K562 (cell line): ENCODE data around the gene MMP23B. TPM values are rescaled to one million over a fixed set of nuclear protein-coding genes. Genes with fewer than 3 reads are reported as not detected.
"Not testable (repeated sequence)": the region's sequence is repeated elsewhere in the genome, so short reads cannot be mapped to it uniquely, and the experiment has no call there.

Source experiments
- ATAC-seq: fragments of 200-7000 bp; cut with Tn5 transposase; 3 replicates; pipeline ENCODE4 v1.9.1; 2020; ENCODE audit warnings: moderate library complexity
- BruUV-seq: library from RNA; stranded (reverse); fragments of 400-500 nt; replicated peaks from 2 replicates; lab custom pipeline; 2021; lab: Mats Ljungman, UMichigan
- CTCF ChIA-PET: fragments of 300-600 bp; formaldehyde crosslinking; extraction: SDS; loops from one replicate; lab custom pipeline; 2021; ENCODE audit warnings: low intra/inter-chr PET ratio; lab: Yijun Ruan, JAX
- POLR2A ChIA-PET: fragments of 300-600, 350-650 bp; sonication (Branson Sonifier 250); formaldehyde crosslinking; extraction: SDS; loops from one replicate; lab custom pipeline; 2021; ENCODE audit warnings: antibody characterized with exemption, inconsistent platforms; lab: Yijun Ruan, JAX
- DNase-seq, 4 experiments: peaks; one replicate each; pipeline versions ENCODE4 v3.0.0 to v3.0.0-alpha.2; 2011 to 2018; ENCODE audit warnings: low spot score in 3 of 4, mixed read lengths in 3 of 4; ENCODE audit errors: extremely low read depth in 1 of 4
- FAIRE-seq: peaks from 2 replicates; lab custom pipeline; 2011; peaks lifted over from hg19 to GRCh38; lab: Jason Lieb, UNC
- H2AFZ ChIP-seq: 2 replicates; pipeline ENCODE4 v1.6.0; 2011; ENCODE audit warnings: low read depth, low read length, control low read depth, inconsistent platforms
- H3K27ac ChIP-seq: fragments of 200-600 bp; 3 replicates; pipeline ENCODE4 v1.8.0; 2011; ENCODE audit warnings: low read depth, mild to moderate bottlenecking, control low read depth, inconsistent platforms, low read length, moderate library complexity, mixed read lengths; ENCODE audit errors: extremely low read depth
- H3K27me3 ChIP-seq, 2 experiments: fragments of 300-600 bp in 1 of 2; 2 replicates in 1 of 2; 3 replicates in 1 of 2; pipeline versions ENCODE4 v1.6.0 to v1.8.0; 2011; ENCODE audit warnings: inconsistent platforms in 2 of 2, low read length in 2 of 2, mild to moderate bottlenecking in 1 of 2, mixed read lengths in 1 of 2, moderate library complexity in 1 of 2; ENCODE audit not compliant: control insufficient read depth in 2 of 2, insufficient read depth in 2 of 2
- H3K36me3 ChIP-seq: fragments of 300-600 bp; 3 replicates; pipeline ENCODE4 v1.8.0; 2011; ENCODE audit warnings: mild to moderate bottlenecking, low read length, inconsistent platforms; ENCODE audit not compliant: control insufficient read depth, insufficient read depth
- H3K4me1 ChIP-seq, 2 experiments: fragments of 200-600 bp in 1 of 2; replicated peaks in 1 of 2; 2 replicates in 1 of 2; 3 replicates in 1 of 2; pipeline versions ENCODE4 v1.5.1 to v1.8.0; 2011; ENCODE audit warnings: inconsistent platforms in 2 of 2, low read length in 2 of 2, mild to moderate bottlenecking in 1 of 2, mixed read lengths in 1 of 2, moderate library complexity in 1 of 2; ENCODE audit not compliant: control insufficient read depth in 2 of 2, insufficient read depth in 2 of 2
- H3K4me2 ChIP-seq: 2 replicates; pipeline ENCODE4 v1.6.1; 2011; ENCODE audit warnings: low read length, control low read depth, inconsistent platforms, mixed read lengths; ENCODE audit not compliant: insufficient read depth
- H3K4me3 ChIP-seq: fragments of 200-600 bp; sonication (generic), shearing (Covaris generic); 2 replicates; pipeline ENCODE4 v1.5.1; 2016; ENCODE audit warnings: control low read depth, inconsistent platforms
- H3K79me2 ChIP-seq: fragments of 200-600 bp; 3 replicates; pipeline ENCODE4 v1.8.0; 2011; ENCODE audit warnings: low read length, inconsistent platforms; ENCODE audit not compliant: control insufficient read depth, insufficient read depth
- H3K9ac ChIP-seq, 2 experiments: 2 replicates each; pipeline versions ENCODE4 v1.6.0 to v1.6.1; 2011; ENCODE audit warnings: low read depth in 2 of 2, low read length in 2 of 2, control low read depth in 1 of 2, inconsistent platforms in 1 of 2, mild to moderate bottlenecking in 1 of 2, mixed read lengths in 1 of 2; ENCODE audit not compliant: insufficient read depth in 1 of 2
- H3K9me1 ChIP-seq: one replicate; pipeline ENCODE4 v1.6.0; 2011; ENCODE audit warnings: inconsistent platforms, mild to moderate bottlenecking, low read length, moderate library complexity; ENCODE audit not compliant: control insufficient read depth, insufficient read depth
- H3K9me3 ChIP-seq: replicated peaks from 2 replicates; pipeline ENCODE4 v1.5.1; 2011; ENCODE audit warnings: low read depth, low read length, inconsistent platforms; ENCODE audit not compliant: control insufficient read depth, insufficient read depth
- H4K20me1 ChIP-seq: replicated peaks from 2 replicates; pipeline ENCODE4 v1.6.1; 2011; ENCODE audit warnings: low read length, inconsistent platforms, mixed read lengths; ENCODE audit not compliant: control insufficient read depth, insufficient read depth
- DPF2 ChIP-seq: fragments of 450-650 bp; IDR thresholded peaks from 2 replicates; pipeline ENCODE4 v1.6.1; 2016
- E2F5 ChIP-seq: sonication (generic); formaldehyde crosslinking; IDR thresholded peaks from 2 replicates; pipeline ENCODE4 v1.8.0; 2022; ENCODE audit warnings: mild to moderate bottlenecking, missing genetic modification reagents
- GMEB1 ChIP-seq: fragments of 250-450 bp; sonication (Bioruptor Pico); IDR thresholded peaks from 2 replicates; pipeline ENCODE4 v1.4.0; 2020; ENCODE audit warnings: mild to moderate bottlenecking
- MTA1 ChIP-seq: fragments of 450-650 bp; IDR thresholded peaks from 2 replicates; pipeline ENCODE4 v1.6.1; 2017; ENCODE audit warnings: borderline replicate concordance
- MYBL2 ChIP-seq, 2 experiments: fragments of 450-650 bp in 1 of 2; sonication (generic) in 1 of 2; formaldehyde crosslinking in 1 of 2; IDR thresholded peaks; 2 replicates each; pipeline versions ENCODE4 v1.6.1 to v1.8.1; 2017 to 2022; ENCODE audit warnings: borderline replicate concordance in 1 of 2, inconsistent platforms in 1 of 2, low read depth in 1 of 2, mild to moderate bottlenecking in 1 of 2, missing genetic modification reagents in 1 of 2, moderate library complexity in 1 of 2
- POU5F1 ChIP-seq: fragments of 150-350 bp; IDR thresholded peaks from 2 replicates; pipeline ENCODE4 v1.6.1; 2014; ENCODE audit warnings: borderline replicate concordance, low read length, low read depth, mild to moderate bottlenecking; ENCODE audit not compliant: partially characterized antibody
- RUNX1 ChIP-seq: sonication (generic); IDR thresholded peaks from 2 replicates; pipeline ENCODE4 v1.6.1; 2016; ENCODE audit warnings: antibody characterized with exemption, low read depth
- TAL1 ChIP-seq: fragments of 450-650 bp; IDR thresholded peaks from 2 replicates; pipeline ENCODE4 v1.6.1; 2016; ENCODE audit warnings: mild to moderate bottlenecking
- WGBS: fragments of 100-300 bp; shearing (Covaris generic); methylation state at CpG from one replicate; pipeline ENCODE4 v1.1.6; 2016; ENCODE audit warnings: low coverage, mixed read lengths; ENCODE audit not compliant: insufficient coverage; ENCODE audit errors: missing lambda C conversion rate; 5-methylcytosine and 5-hydroxymethylcytosine counted together
- in situ Hi-C: fragments of 300-500 bp; cut with MboI; formaldehyde crosslinking; loops from 4 replicates; pipeline ENCODE4 v1.15.0; 2018; ENCODE audit warnings: inconsistent platforms, mixed read lengths
- intact Hi-C: fragments of 100-400 bp; cut with micrococcal nuclease; formaldehyde crosslinking; loops from 2 replicates; pipeline ENCODE4 v1.14.2; 2022
- polyA plus RNA-seq, 8 experiments: library from polyadenylated mRNA; depleted of rRNA in 4 of 8; stranded (reverse) in 5 of 8; unstranded in 3 of 8; fragments of >200 nt; fragmentation: Nextera tagmentation in 2 of 8; fragmentation: Illumina TruSeq in 1 of 8; extraction: Ambion mirVana in 2 of 8; extraction: Trizol in 1 of 8; gene quantifications; 2 replicates each; pipeline versions ENCODE4 v1.2.1 to v1.2.3, GENCODE V29; 2011 to 2014; ENCODE audit warnings: inconsistent platforms in 1 of 8, missing spikeins in 1 of 8
- total RNA-seq, 7 experiments: library from RNA; depleted of rRNA in 6 of 7; stranded (reverse); fragments of >200 nt in 6 of 7; fragmentation: Illumina TruSeq in 2 of 7; extraction: Trizol in 2 of 7; gene quantifications; 2 replicates each; pipeline versions ENCODE4 v1.2.1 to v1.2.3, GENCODE V29; 2011 to 2021; ENCODE audit warnings: low replicate concordance in 1 of 7

The MMP23B gene
- total and polyA plus RNA-seq, 9 of the 15 experiments (the other 6 are each of a cell fraction or from before 2014, with no cell fraction given): 0.28 to 1.2 (median 0.41) TPM; not detected in 5

GRCh38 chr1:1630965-1631781, 800 bp upstream of the MMP23B start:
- intact Hi-C loops (no loop called here), in situ Hi-C loops (no loop called here)
- no peak overlapping the region for H3K4me2 ChIP-seq
- no peaks in the 10 kb centered on the region for H4K20me1 ChIP-seq
- ChIA-PET POLR2A (no interaction called here), CTCF (no interaction called here)
- peaks cover 0 to 33% of the 10 kb centered on the region in 2 experiments; a peak in 3 of 5 replicates for H3K4me1 ChIP-seq
- no TSS peak for BruUV-seq
- H3K9me1 ChIP-seq: no peaks in the 10 kb centered on the region
- TF ChIP-seq RUNX1: no peak
- no peak for TF ChIP-seq MTA1
- TF ChIP-seq POU5F1: no peak
- no peak for TF ChIP-seq TAL1
- TF ChIP-seq E2F5 (CRISPR knock-in tag): no peak
- no peak for TF ChIP-seq MYBL2 (IDR thresholded peaks at IDR 0.05; ENCODE audit: low read depth)
- no peak for TF ChIP-seq MYBL2 (CRISPR knock-in tag; IDR thresholded peaks at IDR 0.05; ENCODE audit: borderline replicate concordance)
- TF ChIP-seq DPF2: no peak
- no peak for TF ChIP-seq GMEB1 (CRISPR knock-in tag)
- FAIRE-seq: no peak
- no peaks in the 10 kb centered on the region for H3K9me3 ChIP-seq
- no peaks in the 10 kb centered on the region; the same call in 2 of the 3 replicates for H3K36me3 ChIP-seq
- H3K27me3 ChIP-seq: no peaks in the 10 kb centered on the region
- no peaks in the 10 kb centered on the region for H3K79me2 ChIP-seq
- no peak overlapping the region for H3K27ac ChIP-seq
- WGBS: 96% methylated on average over 20 of the region's 79 CpGs
- H3K4me3 ChIP-seq: no peak overlapping the region
- no peak overlapping the region for H3K9ac ChIP-seq
- no peak overlapping the region for H2AFZ ChIP-seq
- ATAC-seq: no peak
- DNase-seq: no peak

- H2AFZ ChIP-seq, H3K79me2 ChIP-seq, H4K20me1 ChIP-seq, H3K4me2 ChIP-seq, H3K27ac ChIP-seq, H3K9me1 ChIP-seq, H3K27me3 ChIP-seq, H3K4me3 ChIP-seq, intact Hi-C loops, FAIRE-seq, H3K9me3 ChIP-seq, in situ Hi-C loops, CTCF ChIA-PET, H3K9ac ChIP-seq, DNase-seq, POLR2A ChIA-PET, BruUV-seq: not testable (repeated sequence)
- Histone ChIP-seq H3K36me3 (peaks cover 15% of the 10 kb centered on the region; the same call in 1 of the 3 replicates), H3K4me1 (peaks cover 0 to 11% of the 10 kb centered on the region in 2 experiments; a peak in 2 of 5 replicates)
- WGBS: no CpG with 5 or more reads among the region's 35 CpGs
- peak; percentile 51 for ATAC-seq
These were observed 1.4 kb downstream of the MMP23B start for GRCh38 chr1:1633409-1633808.
